Measurements from ENCODE around the gene ADAM15.
A peak's percentile ranks its signal among the peaks of the same experiment; 100 is the strongest.

Gene ADAM15, protein sequence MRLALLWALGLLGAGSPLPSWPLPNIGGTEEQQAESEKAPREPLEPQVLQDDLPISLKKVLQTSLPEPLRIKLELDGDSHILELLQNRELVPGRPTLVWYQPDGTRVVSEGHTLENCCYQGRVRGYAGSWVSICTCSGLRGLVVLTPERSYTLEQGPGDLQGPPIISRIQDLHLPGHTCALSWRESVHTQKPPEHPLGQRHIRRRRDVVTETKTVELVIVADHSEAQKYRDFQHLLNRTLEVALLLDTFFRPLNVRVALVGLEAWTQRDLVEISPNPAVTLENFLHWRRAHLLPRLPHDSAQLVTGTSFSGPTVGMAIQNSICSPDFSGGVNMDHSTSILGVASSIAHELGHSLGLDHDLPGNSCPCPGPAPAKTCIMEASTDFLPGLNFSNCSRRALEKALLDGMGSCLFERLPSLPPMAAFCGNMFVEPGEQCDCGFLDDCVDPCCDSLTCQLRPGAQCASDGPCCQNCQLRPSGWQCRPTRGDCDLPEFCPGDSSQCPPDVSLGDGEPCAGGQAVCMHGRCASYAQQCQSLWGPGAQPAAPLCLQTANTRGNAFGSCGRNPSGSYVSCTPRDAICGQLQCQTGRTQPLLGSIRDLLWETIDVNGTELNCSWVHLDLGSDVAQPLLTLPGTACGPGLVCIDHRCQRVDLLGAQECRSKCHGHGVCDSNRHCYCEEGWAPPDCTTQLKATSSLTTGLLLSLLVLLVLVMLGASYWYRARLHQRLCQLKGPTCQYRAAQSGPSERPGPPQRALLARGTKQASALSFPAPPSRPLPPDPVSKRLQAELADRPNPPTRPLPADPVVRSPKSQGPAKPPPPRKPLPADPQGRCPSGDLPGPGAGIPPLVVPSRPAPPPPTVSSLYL

DNA sequence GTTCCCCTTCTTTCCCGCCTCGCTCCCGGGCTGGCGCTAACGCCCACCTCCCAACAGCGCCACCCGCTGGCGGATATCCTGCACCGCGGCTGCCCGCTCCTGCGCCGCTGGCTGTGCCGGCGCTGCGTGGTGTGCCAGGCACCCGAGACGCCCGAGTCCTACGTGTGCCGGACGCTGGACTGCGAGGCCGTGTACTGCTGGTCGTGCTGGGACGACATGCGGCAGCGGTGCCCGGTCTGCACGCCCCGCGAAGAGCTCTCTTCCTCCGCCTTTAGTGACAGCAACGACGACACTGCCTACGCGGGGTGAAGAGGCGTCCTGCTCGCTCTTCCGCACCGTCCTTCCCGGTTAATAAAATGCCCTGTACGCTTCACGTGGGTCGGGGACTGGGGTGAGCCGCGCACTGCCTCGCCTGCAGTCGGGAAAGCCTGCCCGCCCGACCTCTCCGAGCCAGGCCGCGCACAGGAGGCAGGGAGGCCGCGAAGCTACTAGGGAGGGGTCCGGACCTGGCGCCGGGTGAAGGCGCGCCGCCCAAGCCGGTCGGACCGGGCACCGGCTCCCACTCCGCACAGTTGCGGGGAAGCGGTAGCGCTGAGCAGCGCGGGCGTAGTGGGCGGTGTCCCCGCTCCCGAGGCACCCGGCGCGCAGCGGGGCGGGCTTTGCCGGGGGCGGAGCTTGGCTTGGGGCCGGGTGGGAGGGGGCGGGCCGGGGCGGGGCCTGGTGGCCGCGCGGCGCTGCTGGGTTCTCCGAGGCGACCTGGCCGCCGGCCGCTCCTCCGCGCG is at the start of gene ADAM15:
ADAM15 (plus strand) TSS at position 757 of the 782 bp plus-strand sequence. CDS start 71 bp downstream, outside the sequence.
- peak; percentile 81 for DNase-seq

DNA sequence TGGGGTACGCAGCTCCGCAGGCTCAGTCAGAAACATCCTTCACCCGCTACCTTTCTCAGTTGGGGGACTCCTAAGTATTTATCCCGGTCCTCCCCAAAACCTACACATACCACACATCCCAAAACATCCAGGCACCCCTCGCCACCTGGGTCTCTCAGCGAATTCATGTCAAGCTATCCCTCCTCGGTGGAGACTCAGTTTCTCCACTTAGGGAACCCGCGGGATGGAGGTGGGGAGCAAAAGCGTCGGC is 49.8 kb upstream of the ADAM15 start:
- no peak for DNase-seq

DNA sequence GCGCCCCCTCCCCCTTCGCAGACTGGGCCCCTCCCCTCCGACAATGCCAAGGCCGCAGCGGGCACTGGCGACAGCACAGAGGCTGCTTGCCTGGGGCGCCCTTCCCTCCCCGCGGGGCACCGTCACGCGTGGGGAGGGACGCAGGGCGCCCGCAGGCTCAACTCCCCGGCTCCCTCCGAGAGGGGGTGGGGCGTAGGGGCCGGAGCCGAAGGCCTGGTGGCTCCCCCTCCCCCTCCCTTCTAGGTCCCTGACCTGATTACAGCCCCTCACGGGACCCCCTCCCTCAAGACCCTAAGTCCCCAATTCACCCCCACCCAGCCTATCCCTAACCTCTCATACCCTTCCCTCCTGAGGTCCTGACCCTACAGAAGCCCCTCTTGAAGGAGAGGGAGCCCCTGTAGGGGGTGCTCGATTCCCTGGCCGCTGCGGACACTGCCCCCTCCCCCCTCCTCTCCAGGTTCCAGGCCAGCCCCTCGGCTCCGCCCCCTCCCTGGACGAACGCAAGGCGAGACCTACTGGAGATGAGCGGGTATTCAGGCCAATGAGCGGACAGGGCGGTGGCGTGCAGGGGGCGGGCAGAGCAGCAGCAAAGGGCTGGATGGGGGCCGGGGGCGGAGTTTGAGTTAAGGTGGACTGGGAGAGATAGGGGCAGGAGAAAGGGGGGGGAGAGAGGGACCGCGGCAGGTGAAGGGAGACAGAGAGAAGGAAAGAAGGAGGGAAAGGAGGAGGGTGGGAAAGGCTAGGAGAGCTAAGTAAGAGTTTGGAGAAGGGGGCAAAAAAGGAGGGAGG is 49.2 kb upstream of the ADAM15 start:
- peak; percentile 99 for DNase-seq

DNA sequence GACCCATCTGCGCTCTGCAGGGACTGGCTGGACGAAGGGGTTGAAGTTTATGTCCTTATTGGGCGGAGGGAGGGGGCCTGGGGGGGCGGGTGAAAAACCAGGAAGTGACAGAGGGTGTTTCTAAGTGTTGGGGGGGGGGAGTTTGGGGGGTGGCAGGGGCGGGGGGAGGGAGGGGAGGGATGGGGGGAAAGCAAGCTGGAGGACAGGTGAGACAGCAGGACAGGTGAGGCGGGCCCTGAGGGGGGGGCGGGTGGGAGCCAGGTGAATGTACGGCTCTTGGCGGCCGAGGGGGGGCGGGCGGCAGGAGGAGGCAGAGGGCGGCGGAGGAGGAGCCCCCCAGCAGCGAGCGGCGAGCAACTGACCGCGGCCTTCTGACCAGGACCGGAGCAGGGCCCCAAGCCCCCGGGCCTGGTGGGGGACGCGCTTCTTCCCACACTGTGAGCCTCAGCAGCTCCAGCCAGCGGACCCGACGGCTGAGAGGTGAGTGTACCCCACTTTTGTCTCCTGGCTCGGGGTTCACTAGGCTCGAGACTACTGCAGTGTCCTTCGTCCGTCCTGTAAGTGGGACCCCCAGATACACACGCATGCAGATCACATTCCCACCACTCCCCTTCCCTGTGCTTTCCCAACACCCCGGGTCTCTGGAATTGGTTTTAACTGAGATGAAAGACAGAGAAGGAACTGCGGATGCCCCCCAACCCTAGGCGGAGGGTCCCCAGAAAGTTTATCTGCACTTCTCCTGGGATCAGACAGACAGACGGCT is 48.5 kb upstream of the ADAM15 start, which contains the start of gene ZBTB7B:
ZBTB7B (plus strand) TSS at position 339 of the 763 bp plus-strand sequence. CDS start 11,859 bp downstream, outside the sequence.
- DNase-seq, result peak; percentile 14

DNA sequence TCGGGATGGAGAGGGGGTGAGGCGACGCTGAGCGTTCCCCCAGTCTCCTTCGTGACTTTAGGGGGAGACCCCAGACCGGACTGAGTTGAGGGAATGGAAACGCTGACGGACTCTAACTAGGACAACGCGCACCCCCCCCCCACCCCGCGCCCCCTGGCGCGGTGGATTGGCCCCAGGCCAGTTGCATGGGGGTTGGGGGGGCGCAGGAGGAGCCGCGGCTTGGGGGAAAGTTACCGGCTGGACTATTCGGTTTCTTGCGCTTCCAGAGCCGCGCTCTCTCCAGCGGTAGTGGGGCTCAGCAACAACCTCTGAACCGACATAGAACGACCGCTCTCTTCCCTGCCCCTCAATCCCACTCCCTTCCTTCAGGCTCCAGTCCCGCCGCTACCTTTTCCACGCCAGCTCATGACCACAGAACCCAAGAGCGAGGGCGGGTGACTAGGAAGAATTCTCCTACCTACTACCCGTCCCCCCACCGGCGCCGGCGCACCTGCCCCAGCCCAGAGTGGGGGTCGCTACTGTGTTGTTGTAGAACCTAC is 47.8 kb upstream of the ADAM15 start:
- DNase-seq, result peak; percentile 35

DNA sequence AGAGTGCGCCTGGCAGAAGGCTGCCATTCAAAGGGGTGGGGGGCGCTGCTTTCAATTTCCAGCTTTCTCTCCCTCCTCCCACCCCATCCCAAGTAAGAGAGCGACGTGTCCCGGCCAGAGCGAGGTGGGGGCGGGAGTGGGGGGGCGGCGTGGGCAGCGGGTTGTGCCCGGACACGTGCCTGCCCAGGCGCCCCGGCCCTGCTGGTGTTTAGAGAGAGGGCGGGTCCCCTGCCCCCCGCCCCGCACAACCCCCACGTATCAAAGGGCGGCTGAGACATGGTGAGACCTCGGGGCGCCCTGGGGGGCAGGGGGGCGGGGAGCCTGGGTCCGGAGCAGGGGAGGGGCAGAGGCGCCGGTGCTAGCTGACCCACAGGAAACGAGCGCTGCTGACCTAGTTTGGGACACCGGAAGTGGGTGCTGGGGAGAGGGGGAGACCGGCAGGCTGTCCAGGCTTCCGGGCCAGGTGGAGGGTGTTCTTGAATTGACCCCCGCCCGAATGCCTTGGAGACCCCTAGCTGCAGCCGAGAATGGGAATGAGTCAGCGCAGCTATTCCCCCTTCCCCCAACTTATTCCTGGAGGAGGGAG is 47.3 kb upstream of the ADAM15 start:
- DNase-seq, result no peak

DNA sequence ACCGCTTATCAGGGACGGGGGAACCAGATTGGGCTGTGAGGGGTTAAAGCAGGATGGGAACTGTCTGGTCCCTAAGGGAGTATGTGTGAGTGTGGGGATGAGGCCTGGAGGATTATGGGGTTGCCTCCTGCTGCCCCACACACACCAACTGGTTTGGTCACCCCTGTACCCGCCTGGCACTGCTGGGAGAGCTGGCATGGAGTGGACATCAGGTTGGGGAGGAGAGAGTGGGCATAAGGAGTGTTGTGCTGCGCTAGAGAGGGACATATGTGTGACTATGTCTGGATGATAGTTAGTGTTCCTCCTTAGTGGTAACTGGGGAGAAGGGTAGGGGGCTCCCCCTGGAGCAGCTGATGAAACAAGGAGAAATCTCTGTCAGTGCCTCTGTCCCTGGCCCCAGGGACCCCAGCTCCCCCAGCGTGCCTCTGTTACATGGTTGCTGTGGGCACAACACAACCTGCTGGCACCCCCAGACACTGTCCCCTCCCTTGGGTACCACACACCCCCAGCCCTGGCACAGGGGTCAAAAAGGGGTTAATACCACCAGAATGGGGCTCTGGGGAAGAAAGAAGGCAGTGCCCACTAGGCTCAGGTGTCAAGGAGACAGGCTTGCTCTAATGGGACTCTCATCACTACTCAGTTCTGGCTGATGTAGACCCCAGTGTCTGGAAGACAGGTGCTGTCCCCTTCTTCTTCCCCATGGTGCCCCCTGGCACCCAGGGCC is 46.6 kb upstream of the ADAM15 start:
- peak; percentile 21 for DNase-seq

DNA sequence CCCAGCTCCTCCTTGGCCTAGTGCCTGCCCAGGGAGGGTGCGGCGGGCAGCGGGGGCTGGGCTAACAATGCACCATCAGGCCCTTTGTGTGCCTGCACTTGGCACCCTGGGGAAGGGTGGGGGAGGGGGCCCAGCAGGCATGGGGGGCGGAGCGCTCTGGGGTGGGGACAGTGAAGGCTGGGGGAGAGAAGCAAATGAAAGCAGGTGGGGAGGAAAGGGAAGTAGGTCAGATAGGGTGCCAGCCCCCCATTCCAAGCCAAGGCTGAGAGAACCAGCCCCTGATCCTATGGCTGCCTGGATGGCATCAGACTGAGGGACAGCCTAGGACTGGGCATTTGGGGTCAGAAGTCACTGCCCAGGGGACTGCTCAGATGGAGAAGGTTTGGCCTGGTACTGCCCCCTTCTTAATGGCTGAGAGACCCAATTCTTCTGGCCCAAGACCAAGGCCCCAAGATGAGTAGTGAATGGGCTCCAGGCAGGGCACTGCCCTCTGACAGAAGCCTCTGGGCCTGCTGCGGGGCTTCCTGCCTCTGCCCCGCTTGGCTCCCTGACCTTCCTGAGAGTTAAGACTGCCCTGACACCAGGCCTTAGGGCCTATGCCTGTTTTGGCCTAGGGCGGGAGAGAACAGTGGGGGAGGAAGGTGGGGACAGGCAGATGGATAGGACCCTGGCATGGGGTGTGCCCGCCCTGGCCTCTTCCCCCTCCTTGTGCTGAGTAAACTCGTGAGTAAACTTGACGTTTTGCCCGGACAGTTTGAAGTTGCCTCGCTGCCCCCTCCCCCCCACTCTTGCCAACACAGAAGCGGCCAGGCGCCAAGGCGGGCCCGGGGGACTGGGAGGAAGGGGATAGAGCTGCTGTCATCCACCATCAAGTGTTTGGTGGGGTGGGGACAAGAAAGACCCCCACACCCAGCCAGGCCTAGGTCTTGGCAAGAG is 45.8 kb upstream of the ADAM15 start:
- DNase-seq, result peak; percentile 29

DNA sequence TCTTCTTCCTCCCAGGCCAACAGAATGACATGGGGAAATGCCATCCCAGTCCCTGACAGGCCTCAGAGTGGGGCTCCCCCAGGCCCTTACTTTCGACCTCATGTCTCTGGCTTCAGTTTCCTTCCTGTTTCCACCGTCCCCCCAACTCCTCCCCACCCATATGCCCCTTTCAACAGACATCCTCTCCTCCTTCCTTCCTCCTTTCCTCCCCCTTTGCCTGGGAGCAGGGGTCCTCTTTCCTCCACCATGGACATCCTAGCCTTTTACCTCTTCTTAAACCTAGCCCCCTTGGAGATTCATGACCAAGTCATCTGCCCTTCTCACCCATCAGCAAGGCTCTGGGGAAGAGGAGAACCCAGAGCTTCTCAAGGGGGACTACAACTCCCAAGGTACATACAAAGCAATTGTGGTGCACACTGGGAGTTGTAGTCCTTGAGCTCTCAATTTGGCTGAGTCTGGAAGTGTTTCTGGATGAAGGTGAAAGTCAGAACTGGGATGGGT is 44.5 kb upstream of the ADAM15 start:
- DNase-seq, result peak; percentile 26

DNA sequence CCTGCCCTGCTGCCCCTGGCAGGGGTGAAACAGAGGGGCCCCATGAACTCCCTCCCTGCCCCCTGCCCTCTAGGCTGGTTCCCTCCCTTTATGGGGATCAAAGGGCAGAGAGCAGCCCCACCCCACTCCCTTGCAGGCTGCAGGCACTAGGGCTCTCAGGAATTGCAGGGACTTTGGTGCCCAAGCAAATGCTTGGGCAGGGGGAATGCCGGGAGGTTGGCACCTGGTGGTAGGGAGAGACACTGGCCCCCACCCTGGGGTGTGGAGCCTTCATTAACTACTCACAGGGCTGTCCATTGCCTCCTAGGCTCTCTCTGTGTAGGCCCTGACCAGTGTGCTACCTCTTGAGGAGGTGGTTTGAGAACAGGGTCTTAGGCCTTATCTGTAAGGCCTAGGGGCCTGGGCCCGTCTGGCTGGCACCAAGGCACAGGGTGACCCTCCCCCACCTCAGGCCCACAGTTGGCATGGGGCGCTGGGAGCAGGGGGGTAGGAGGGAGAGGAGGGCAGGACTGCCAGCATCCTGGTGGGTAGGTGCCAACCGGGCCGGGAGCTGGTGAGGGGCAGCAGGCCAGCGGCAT is 43.8 kb upstream of the ADAM15 start:
- DNase-seq, result peak; percentile 9

DNA sequence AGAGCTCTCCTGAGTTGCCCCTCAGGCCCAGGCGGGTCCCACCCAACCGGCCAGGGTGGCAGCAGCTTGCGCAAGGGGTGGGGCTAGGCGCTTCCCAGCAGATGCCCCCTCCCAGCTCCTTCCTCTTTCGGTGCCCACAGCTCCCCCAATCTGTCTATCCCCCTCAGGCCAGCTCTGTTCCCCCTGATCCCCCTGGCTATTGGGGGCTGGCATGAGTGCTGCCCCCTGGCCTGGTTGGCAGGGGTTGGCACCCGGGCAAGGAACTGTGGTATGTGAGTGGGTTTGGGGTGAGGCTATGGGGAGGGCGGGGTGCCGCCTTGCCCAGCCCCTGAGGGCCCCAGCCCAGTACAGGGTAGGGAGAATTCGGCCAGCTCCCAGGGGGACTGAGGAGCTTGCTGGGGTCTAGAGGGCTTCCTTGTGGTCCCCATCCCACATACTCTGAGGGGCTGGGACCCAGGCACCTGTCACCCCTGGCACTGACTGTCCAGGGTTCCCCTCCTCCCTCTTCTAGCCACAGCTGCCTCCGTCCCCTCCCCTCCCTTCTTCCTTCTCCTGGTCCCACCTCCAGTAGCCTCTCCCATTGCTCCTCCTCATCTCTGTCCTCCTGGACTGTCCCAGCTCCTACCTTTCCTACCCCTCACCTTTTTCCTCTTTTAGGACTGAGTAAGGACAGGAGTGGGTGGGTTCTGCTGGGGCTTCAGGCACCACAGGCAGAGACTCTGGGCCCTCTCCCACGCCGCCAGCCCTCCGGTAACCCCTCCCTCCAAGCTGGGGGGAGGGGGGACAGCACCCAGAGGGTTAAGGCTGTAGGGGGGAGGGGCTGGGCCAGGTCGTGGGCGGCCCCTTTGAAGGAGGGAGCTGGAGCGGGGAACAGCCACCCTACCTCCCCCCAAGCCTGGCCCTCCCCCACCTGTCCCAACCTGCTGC is 42.8 kb upstream of the ADAM15 start:
- peak; percentile 75 for DNase-seq

DNA sequence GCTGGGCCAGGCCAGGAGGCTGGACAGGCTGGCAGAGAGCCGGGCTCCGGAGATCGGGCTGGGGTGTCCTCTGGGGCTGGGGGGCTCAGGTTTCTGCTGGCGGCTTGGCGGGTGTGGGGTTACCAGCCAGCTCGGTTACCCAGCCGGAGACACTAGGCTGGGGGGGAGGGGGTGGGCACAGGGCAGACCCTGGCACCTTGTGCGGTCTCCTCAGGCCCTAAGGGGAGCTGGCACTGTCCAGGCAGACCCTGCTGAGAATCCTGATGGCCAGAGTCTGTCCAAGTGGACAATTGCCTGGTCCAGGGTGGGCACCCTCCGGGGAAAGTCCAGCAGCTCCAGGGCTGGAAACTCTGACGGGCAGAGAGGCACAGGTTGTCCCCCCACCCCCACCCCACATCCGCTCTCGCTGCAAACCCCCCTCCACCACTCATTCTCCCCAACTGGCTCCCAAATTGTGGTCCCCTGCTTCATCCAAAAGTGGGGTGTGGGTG is 41.9 kb upstream of the ADAM15 start:
- peak; percentile 29 for DNase-seq

DNA sequence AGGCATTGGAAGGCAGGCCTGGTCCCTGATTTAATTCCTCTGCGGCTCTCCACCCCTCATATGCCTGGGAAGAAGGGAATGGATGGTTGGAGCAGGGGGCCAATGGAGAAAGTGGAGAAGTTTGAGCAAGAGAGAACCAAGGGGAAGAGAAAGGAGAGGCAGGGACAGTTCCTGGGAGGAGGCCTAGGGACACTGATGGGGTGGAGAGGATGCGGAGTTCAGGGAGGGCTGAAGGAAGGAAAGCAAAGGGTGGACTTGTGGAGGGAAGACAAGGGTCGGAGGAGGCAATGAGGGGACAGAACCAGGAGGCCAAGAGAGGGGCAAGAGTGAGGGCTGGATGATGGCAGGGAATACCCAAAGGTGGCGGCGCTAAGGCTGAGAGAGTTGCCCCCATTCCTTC is 41.4 kb upstream of the ADAM15 start:
- no peak for DNase-seq

DNA sequence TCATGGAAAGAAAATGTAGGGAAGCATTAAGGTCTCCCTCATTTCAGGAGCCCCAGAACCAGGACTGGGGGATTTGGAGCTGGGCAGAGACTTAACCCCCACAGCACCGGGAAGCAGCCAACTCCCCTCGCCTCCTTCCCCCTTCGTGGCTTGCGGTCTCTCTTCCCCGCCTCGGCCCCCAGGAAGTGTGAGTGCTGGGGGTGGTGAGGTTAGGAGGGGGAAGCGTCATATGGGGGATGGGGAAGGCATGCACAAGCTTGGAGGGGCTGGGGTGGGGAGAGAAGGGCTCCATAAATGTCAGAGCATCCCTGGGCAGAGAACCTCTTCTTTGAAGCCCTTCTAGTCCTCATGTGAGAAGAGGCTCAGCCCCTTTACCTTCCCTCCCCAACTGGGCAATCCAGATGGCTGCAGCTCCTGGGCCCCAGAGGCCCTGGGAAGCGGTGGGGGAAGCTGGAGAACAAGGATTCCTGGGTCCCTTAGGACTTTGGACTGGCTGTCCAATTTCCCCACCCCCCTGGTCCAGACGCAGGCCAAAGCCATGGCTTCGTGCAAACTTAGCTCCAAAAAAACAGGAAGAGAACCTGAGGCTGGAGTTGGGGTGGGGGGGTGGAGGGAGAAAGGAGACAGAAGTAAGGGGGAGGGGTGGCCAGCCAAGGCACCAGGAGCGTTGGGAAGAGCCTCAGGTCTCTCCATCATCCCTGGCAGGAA is 40.8 kb upstream of the ADAM15 start:
- peak; percentile 16 for DNase-seq

DNA sequence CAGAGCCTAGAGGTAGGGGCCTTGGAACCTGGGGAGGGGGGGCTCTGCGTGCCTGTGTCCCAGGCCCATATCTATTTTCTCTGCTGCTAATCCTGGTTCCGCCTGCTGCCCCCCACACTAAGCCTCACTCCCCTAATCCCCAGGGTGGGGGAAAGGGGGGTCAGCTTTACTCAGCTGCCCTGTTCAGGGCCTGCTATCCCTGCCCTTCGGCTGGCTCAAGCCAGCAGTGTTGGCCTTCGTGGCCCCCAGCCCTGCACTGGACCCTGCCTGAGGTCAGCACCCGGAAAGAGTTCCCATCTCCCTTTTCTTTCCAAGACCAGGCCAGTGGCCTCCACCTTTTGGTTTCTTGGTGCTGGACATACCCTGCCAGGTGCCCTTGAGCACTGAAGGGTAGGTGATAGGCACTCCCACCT is 40.1 kb upstream of the ADAM15 start:
- no peak for DNase-seq

DNA sequence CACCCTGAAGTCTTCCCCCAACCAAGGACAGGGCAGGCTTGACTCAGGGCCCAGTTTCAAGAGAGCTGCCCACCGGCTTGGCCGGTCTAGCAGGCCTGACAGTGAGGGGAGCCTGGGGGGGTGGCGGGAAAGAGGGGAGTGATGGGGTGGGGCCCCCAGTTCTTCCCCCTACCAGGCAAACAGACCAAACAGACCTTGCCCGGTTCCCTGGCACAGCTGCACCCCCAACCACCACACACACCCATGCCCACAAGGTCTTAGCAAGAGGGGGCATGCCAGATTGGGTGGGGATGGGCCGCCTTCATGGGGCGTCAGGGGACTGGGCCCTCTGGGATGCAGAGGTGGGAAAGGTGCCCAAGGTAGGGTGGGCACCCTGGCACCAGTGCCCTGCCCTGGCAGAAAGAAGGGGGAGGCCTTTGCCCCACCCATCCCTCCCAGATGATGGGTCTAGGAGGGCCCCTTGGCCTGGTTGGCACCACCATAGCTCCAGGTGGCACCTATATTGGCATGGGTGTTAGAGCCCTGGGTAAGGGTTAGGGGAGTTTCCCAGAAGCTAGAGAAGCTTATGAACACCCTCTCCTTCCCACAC is 39.6 kb upstream of the ADAM15 start:
- peak; percentile 8 for DNase-seq

Data from activated naive CD4-positive, alpha-beta T cell treated with anti-CD3 and anti-CD28 coated beads, Interleukin-2, amount 50 U/mL, for 16 hours (primary cell).